Neuronal stem cell (in vitro differentiated cells): ENCODE results near the gene PIWIL4.
"Not testable (repeated sequence)": the region's sequence is repeated elsewhere in the genome, so short reads cannot be mapped to it uniquely, and the experiment has no call there.

Source experiments
- DNase-seq: peaks from one replicate; pipeline ENCODE4 v3.0.0-alpha.2; 2013; ENCODE audit warnings: low spot score
- H2AFZ ChIP-seq: one replicate; pipeline ENCODE4 v1.6.1; 2013; ENCODE audit warnings: mild to moderate bottlenecking, low read length, inconsistent platforms
- H2AK5ac ChIP-seq: 2 replicates; pipeline ENCODE4 v1.6.1; 2013; ENCODE audit warnings: low read depth, mild to moderate bottlenecking, inconsistent platforms, low read length, moderate library complexity, mixed read lengths
- H2BK120ac ChIP-seq: 2 replicates; pipeline ENCODE4 v1.6.1; 2013; ENCODE audit warnings: low read depth, mild to moderate bottlenecking, inconsistent platforms, low read length, moderate library complexity, mixed read lengths
- H2BK12ac ChIP-seq: one replicate; pipeline ENCODE4 v1.6.1; 2013; ENCODE audit warnings: low read length, inconsistent platforms
- H2BK15ac ChIP-seq: 2 replicates; pipeline ENCODE4 v1.6.1; 2013; ENCODE audit warnings: mild to moderate bottlenecking, low read length, inconsistent platforms, mixed read lengths
- H2BK5ac ChIP-seq: one replicate; pipeline ENCODE4 v1.6.1; 2013; ENCODE audit warnings: inconsistent platforms, mild to moderate bottlenecking, low read length, moderate library complexity
- H3K14ac ChIP-seq: one replicate; pipeline ENCODE4 v1.6.1; 2013; ENCODE audit warnings: low read length, inconsistent platforms
- H3K18ac ChIP-seq: 2 replicates; pipeline ENCODE4 v1.6.1; 2013; ENCODE audit warnings: low read length, inconsistent platforms
- H3K23ac ChIP-seq: 2 replicates; pipeline ENCODE4 v1.6.1; 2013; ENCODE audit warnings: low read depth, mild to moderate bottlenecking, mixed read lengths, low read length, inconsistent platforms; ENCODE audit not compliant: poor library complexity
- H3K27ac ChIP-seq: replicated peaks from 3 replicates; pipeline ENCODE4 v1.5.1; 2013; ENCODE audit warnings: low read length, inconsistent platforms
- H3K27me3 ChIP-seq, 3 experiments: 2 replicates each; pipeline ENCODE4 v1.6.1; 2013; ENCODE audit warnings: low read length in 3 of 3, mild to moderate bottlenecking in 2 of 3, inconsistent platforms in 1 of 3, low read depth in 1 of 3, mixed read lengths in 1 of 3, moderate library complexity in 1 of 3; ENCODE audit not compliant: control insufficient read depth in 3 of 3, insufficient read depth in 3 of 3
- H3K36me3 ChIP-seq, 2 donors: replicated peaks in 1 of 2; 2 replicates each; pipeline ENCODE4 v1.6.1; 2013; ENCODE audit warnings: low read length in 2 of 2; ENCODE audit not compliant: control insufficient read depth in 2 of 2, insufficient read depth in 2 of 2
- H3K4ac ChIP-seq: 2 replicates; pipeline ENCODE4 v1.6.1; 2013; ENCODE audit warnings: inconsistent platforms, mild to moderate bottlenecking, low read length, moderate library complexity
- H3K4me1 ChIP-seq, 2 donors: 1 replicate in 1 of 2; 2 replicates in 1 of 2; pipeline ENCODE4 v1.6.1; 2013; ENCODE audit warnings: low read length in 2 of 2, low read depth in 1 of 2; ENCODE audit not compliant: control insufficient read depth in 2 of 2, insufficient read depth in 1 of 2
- H3K4me2 ChIP-seq: one replicate; pipeline ENCODE4 v1.6.1; 2013; ENCODE audit warnings: mild to moderate bottlenecking, low read length, inconsistent platforms; ENCODE audit not compliant: insufficient read depth, poor library complexity, severe bottlenecking
- H3K4me3 ChIP-seq, 2 donors: 2 replicates each; pipeline ENCODE4 v1.5.1; 2013; ENCODE audit warnings: low read length in 2 of 2, mild to moderate bottlenecking in 2 of 2, inconsistent platforms in 1 of 2, moderate library complexity in 1 of 2
- H3K79me1 ChIP-seq: one replicate; pipeline ENCODE4 v1.6.1; 2013; ENCODE audit warnings: low read depth, mild to moderate bottlenecking, inconsistent platforms, low read length, moderate library complexity
- H3K9ac ChIP-seq: one replicate; pipeline ENCODE4 v1.6.1; 2013; ENCODE audit warnings: mild to moderate bottlenecking, low read depth, low read length, inconsistent platforms; ENCODE audit not compliant: poor library complexity
- H3K9me3 ChIP-seq, 2 donors: replicated peaks in 1 of 2; 2 replicates each; pipeline versions ENCODE3 to v1.6.1; 2013; ENCODE audit warnings: low read length in 2 of 2, mild to moderate bottlenecking in 2 of 2, inconsistent platforms in 1 of 2, low read depth in 1 of 2, mixed read lengths in 1 of 2, moderate library complexity in 1 of 2; ENCODE audit not compliant: control insufficient read depth in 2 of 2, insufficient read depth in 1 of 2
- H4K8ac ChIP-seq: one replicate; pipeline ENCODE4 v1.6.1; 2013; ENCODE audit warnings: low read depth, mild to moderate bottlenecking, inconsistent platforms, low read length, moderate library complexity
- H4K91ac ChIP-seq: one replicate; pipeline ENCODE4 v1.6.1; 2013; ENCODE audit warnings: low read length, low read depth, mild to moderate bottlenecking, inconsistent platforms; ENCODE audit not compliant: poor library complexity
- WGBS, 2 donors: extraction: QIAGEN DNeasy Blood & Tissue Kit; methylation state at CpG; one replicate each; pipeline ENCODE4 v1.1.7; 2013; ENCODE audit warnings: missing lambda C conversion rate in 2 of 2, mixed read lengths in 1 of 2; ENCODE audit not compliant: insufficient read length in 2 of 2, insufficient replicate concordance in 1 of 2; ENCODE audit errors: extremely low coverage in 2 of 2; 5-methylcytosine and 5-hydroxymethylcytosine counted together

The PIWIL4 gene

GRCh38 chr11:94638902-94639373 lies 71.8 kb downstream of the PIWIL4 start:
- Histone ChIP-seq H3K27ac (no peak overlapping the region), H3K4me3 (no peak overlapping the region), H3K4me1 (peaks cover 0 to 2% of the 10 kb centered on the region in 2 donors), H3K9me3 (no peaks in the 10 kb centered on the region), H2BK15ac (no peak overlapping the region), H2BK120ac (no peak overlapping the region), H2BK5ac (no peak overlapping the region), H2AK5ac (no peak overlapping the region), H3K4me2 (no peak overlapping the region), H3K4ac (no peak overlapping the region), H2AFZ (peak overlapping the region; percentile 35), H3K23ac (no peak overlapping the region), H3K27me3 (no peaks in the 10 kb centered on the region), H3K36me3 (no peaks in the 10 kb centered on the region), H4K91ac (no peak overlapping the region), H3K79me1 (no peaks in the 10 kb centered on the region), H3K18ac (no peak overlapping the region), H4K8ac (no peak overlapping the region), H3K9ac (no peak overlapping the region), H2BK12ac (no peak overlapping the region), H3K14ac (no peak overlapping the region)
- no CpG with 5 or more reads among the region's 4 CpGs for WGBS, 2 donors
- no peak for DNase-seq

GRCh38 chr11:94639901-94640721 lies 72.9 kb downstream of the PIWIL4 start:
- no peak overlapping the region for H3K4ac ChIP-seq
- no peaks in the 10 kb centered on the region for H3K9me3 ChIP-seq
- H3K4me2 ChIP-seq = no peak overlapping the region
- H3K27me3 ChIP-seq = no peaks in the 10 kb centered on the region
- H3K4me3 ChIP-seq = no peak overlapping the region
- H3K4me1 ChIP-seq = peaks cover 0 to 2% of the 10 kb centered on the region in 2 donors
- no peak overlapping the region for H3K27ac ChIP-seq
- WGBS, 2 donors = no CpG with 5 or more reads among the region's 13 CpGs
- H2AFZ ChIP-seq = no peak overlapping the region
- H4K8ac ChIP-seq = no peak overlapping the region
- no peaks in the 10 kb centered on the region for H3K79me1 ChIP-seq
- H3K23ac ChIP-seq = no peak overlapping the region
- no peak overlapping the region for H2BK15ac ChIP-seq
- no peak overlapping the region for H3K9ac ChIP-seq
- no peak overlapping the region for H4K91ac ChIP-seq
- H3K36me3 ChIP-seq = no peaks in the 10 kb centered on the region
- H2BK120ac ChIP-seq = no peak overlapping the region
- no peak for DNase-seq
- peak overlapping the region; percentile 76 for H3K18ac ChIP-seq
- no peak overlapping the region for H3K14ac ChIP-seq
- H2BK12ac ChIP-seq = no peak overlapping the region
- H2AK5ac ChIP-seq = no peak overlapping the region
- H2BK5ac ChIP-seq = no peak overlapping the region

GRCh38 chr11:94641167-94641761 lies 74.1 kb downstream of the PIWIL4 start:
- Histone ChIP-seq H3K23ac (no peak overlapping the region), H3K27ac (no peak overlapping the region), H3K14ac (no peak overlapping the region), H2BK12ac (no peak overlapping the region), H3K9me3 (no peaks in the 10 kb centered on the region), H3K36me3 (no peaks in the 10 kb centered on the region), H3K4me3 (no peak overlapping the region), H3K4ac (no peak overlapping the region), H4K8ac (no peak overlapping the region), H2AFZ (peak overlapping the region; percentile 4), H2BK120ac (no peak overlapping the region), H4K91ac (no peak overlapping the region), H2BK5ac (no peak overlapping the region), H3K4me1 (peaks cover 0 to 2% of the 10 kb centered on the region in 2 donors), H3K18ac (no peak overlapping the region), H3K79me1 (no peaks in the 10 kb centered on the region), H3K4me2 (no peak overlapping the region), H3K27me3 (no peaks in the 10 kb centered on the region), H2BK15ac (no peak overlapping the region), H2AK5ac (no peak overlapping the region), H3K9ac (no peak overlapping the region)
- WGBS, 2 donors = no CpG with 5 or more reads among the region's 8 CpGs
- DNase-seq = no peak

DNA sequence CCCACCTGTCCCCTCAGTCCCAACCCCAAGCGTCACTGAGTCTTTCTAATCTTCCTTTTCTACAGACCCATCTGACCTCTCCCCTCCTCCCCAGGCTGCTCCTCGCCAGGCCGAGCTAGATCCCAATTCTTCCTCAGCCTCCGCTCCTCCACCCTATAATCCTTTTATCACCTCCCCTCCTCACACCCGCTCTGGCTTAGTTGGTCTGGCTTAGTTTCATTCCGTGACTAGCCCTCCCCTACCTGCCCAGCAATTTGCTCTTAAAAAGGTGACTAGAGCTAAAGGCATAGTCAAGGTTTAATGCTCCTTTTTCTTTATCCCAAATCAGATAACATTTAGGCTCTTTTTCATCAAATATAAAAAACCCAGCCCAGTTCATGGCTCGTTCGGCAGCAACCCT lies 76.0 kb downstream of the PIWIL4 start:
- not testable (repeated sequence) for H2AK5ac ChIP-seq, H4K8ac ChIP-seq, H2BK15ac ChIP-seq, H3K14ac ChIP-seq, H3K27ac ChIP-seq, DNase-seq, H2BK5ac ChIP-seq, H3K4me1 ChIP-seq, H2BK120ac ChIP-seq, H3K4ac ChIP-seq, H3K9ac ChIP-seq, H2AFZ ChIP-seq, H2BK12ac ChIP-seq, H3K9me3 ChIP-seq, H4K91ac ChIP-seq, H3K4me3 ChIP-seq, H3K18ac ChIP-seq, H3K23ac ChIP-seq, H3K4me2 ChIP-seq, H3K79me1 ChIP-seq, H3K36me3 ChIP-seq, H3K27me3 ChIP-seq
- WGBS, 2 donors = no CpG with 5 or more reads among the region's 8 CpGs
